Calu3 (cell line): ENCODE results near the gene HSD17B12. TPM values are rescaled to one million over a fixed set of nuclear protein-coding genes. Genes with fewer than 3 reads are reported as not detected.

Source experiments
- BruUV-seq: library from RNA; stranded (reverse); fragments of 400-500 nt; replicated peaks from 2 replicates; lab custom pipeline; 2021; lab: Mats Ljungman, UMichigan
- CTCF ChIA-PET: fragments of 300-600 bp; sonication (Branson Sonifier 250); formaldehyde crosslinking; loops from one replicate; lab custom pipeline; 2022; ENCODE audit warnings: antibody characterized with exemption; lab: Charles Lee
- DNase-seq: peaks from one replicate; pipeline ENCODE4 v3.0.0; 2022
- H3K27ac Mint-ChIP-seq: one replicate; pipeline ENCODE4 v1.8.0; 2022; ENCODE audit warnings: mixed read lengths; ENCODE audit not compliant: unreplicated experiment
- H3K27me3 Mint-ChIP-seq: one replicate; pipeline ENCODE4 v1.8.0; 2022; ENCODE audit warnings: mixed read lengths; ENCODE audit not compliant: unreplicated experiment
- H3K36me3 Mint-ChIP-seq: one replicate; pipeline ENCODE4 v1.8.0; 2022; ENCODE audit warnings: mild to moderate bottlenecking, moderate library complexity, mixed read lengths; ENCODE audit not compliant: insufficient read depth, unreplicated experiment
- H3K4me1 Mint-ChIP-seq: one replicate; pipeline ENCODE4 v1.8.0; 2022; ENCODE audit warnings: mild to moderate bottlenecking, low read depth, mixed read lengths; ENCODE audit not compliant: unreplicated experiment
- H3K4me3 Mint-ChIP-seq: one replicate; pipeline ENCODE4 v1.8.0; 2022; ENCODE audit warnings: mild to moderate bottlenecking, low read depth, moderate library complexity, mixed read lengths; ENCODE audit not compliant: unreplicated experiment
- H3K9me3 Mint-ChIP-seq: one replicate; pipeline ENCODE4 v1.8.0; 2022; ENCODE audit warnings: low read depth, mixed read lengths; ENCODE audit not compliant: unreplicated experiment
- CTCF ChIP-seq: fragments of 200-600 bp; IDR thresholded peaks from one replicate; pipeline ENCODE4 v1.8.0; 2022; ENCODE audit warnings: antibody characterized with exemption; ENCODE audit not compliant: unreplicated experiment
- intact Hi-C: fragments of 100-400 bp; cut with micrococcal nuclease; formaldehyde crosslinking; loops from one replicate; pipeline ENCODE4 v1.10.0; 2022; ENCODE audit not compliant: unreplicated experiment
- total RNA-seq: library from RNA; stranded (reverse); gene quantifications from 2 replicates; pipeline ENCODE4 v1.2.3, GENCODE V29; 2022

The HSD17B12 gene
- total RNA-seq, 1 experiment from 2014 or later, result 114 TPM

DNA sequence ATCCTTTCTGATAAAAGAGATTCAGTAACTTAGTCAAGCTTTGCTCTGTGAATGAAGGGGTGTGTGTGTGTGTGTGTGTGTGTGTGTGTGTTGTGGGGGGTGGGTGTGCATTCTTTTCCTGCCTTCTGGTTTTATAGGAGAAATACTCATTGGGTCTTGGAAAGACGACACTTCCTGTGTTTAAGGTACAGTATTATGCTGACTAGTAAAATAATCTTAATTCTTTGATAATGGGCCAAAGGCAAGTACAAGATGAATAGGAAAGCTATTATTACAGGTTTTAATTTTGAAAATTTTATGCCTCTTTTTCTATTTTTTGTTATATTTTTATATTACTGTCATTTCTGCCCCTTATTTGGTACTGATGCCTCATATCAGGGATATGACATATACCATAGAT, 26.1 kb downstream of the HSD17B12 start:
- intact Hi-C loops, result loop anchor here (10.0 kb wide), 1 partner anchor 202 kb away; no protein-coding TSS in a partner anchor
- DNase-seq, result no peak
- H3K36me3 Mint-ChIP-seq, result no peaks in the 10 kb centered on the region
- no peak for TF ChIP-seq CTCF
- H3K4me3 Mint-ChIP-seq, result no peak overlapping the region
- no TSS peak for BruUV-seq
- no peaks in the 10 kb centered on the region for H3K27me3 Mint-ChIP-seq
- peaks cover 2% of the 10 kb centered on the region for H3K9me3 Mint-ChIP-seq
- CTCF ChIA-PET, result no interaction called here
- no peaks in the 10 kb centered on the region for H3K4me1 Mint-ChIP-seq
- H3K27ac Mint-ChIP-seq, result no peak overlapping the region

- BruUV-seq, result no TSS peak
- H3K4me3 Mint-ChIP-seq, result no peak overlapping the region
- intact Hi-C loops, result loop anchor here (10.0 kb wide), 1 partner anchor 204 kb away; no protein-coding TSS in a partner anchor
- H3K4me1 Mint-ChIP-seq, result no peaks in the 10 kb centered on the region
- no peak for DNase-seq
- H3K27ac Mint-ChIP-seq, result no peak overlapping the region
- CTCF ChIA-PET, result no interaction called here
- H3K36me3 Mint-ChIP-seq, result peaks cover 7% of the 10 kb centered on the region
- peaks cover 5% of the 10 kb centered on the region for H3K9me3 Mint-ChIP-seq
- no peak for TF ChIP-seq CTCF
- no peaks in the 10 kb centered on the region for H3K27me3 Mint-ChIP-seq
Measured at GRCh38 chr11:43708776-43709175, 28.2 kb downstream of the HSD17B12 start.

- BruUV-seq, result no TSS peak
- Mint-ChIP-seq H3K27ac (no peak overlapping the region), H3K9me3 (peaks cover 4% of the 10 kb centered on the region), H3K4me3 (no peak overlapping the region), H3K4me1 (no peaks in the 10 kb centered on the region), H3K36me3 (peaks cover 7% of the 10 kb centered on the region), H3K27me3 (no peaks in the 10 kb centered on the region)
- DNase-seq, result no peak
- TF ChIP-seq CTCF, result no peak
- intact Hi-C loops, result loop anchor here (10.0 kb wide), 1 partner anchor 205 kb away; no protein-coding TSS in a partner anchor
- CTCF ChIA-PET, result no interaction called here
Measured at GRCh38 chr11:43709689-43710088, 29.2 kb downstream of the HSD17B12 start.

- CTCF ChIA-PET, result no interaction called here
- no peaks in the 10 kb centered on the region for H3K27me3 Mint-ChIP-seq
- TF ChIP-seq CTCF, result no peak
- H3K9me3 Mint-ChIP-seq, result peaks cover 4% of the 10 kb centered on the region
- DNase-seq, result no peak
- peaks cover 7% of the 10 kb centered on the region for H3K36me3 Mint-ChIP-seq
- intact Hi-C loops, result no loop called here
- no TSS peak for BruUV-seq
- no peak overlapping the region for H3K4me3 Mint-ChIP-seq
- H3K4me1 Mint-ChIP-seq, result no peaks in the 10 kb centered on the region
- no peak overlapping the region for H3K27ac Mint-ChIP-seq
Measured at GRCh38 chr11:43712676-43713075, 32.1 kb downstream of the HSD17B12 start.
